ENCODE data around the gene CXCR6.

CXCR6 gene

GRCh38 chr3:45943207-45943846 is at the start of gene CXCR6:
Gene CXCR6 (plus strand): TSS chr3:45943464. CDS start chr3:45946482, 3,018 bp downstream.
- DNase-seq: no peak

DNA sequence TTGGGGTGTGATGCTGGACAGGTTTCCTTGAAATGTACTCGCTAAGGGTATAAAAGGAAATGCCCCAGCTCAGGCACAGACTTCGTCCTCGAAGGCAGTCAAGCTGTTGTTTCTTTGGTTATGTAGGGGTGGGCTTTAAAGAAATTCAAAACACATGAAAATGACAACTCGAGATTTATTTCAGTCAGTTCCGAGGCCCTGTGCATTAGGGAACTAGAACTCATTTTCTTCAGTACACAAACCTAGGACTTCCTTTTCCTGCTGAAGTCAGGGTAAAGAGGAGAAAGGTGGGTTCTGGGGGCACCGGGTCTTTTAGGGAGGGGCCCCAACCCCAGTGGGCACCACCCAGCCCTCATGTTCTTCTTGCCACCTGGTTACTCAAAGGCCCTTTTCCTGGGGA is 49.2 kb upstream of the CXCR6 start:
- no peak for DNase-seq

- no peak for DNase-seq
Measured at GRCh38 chr3:45895686-45896468, 47.4 kb upstream of the CXCR6 start.

- DNase-seq: no peak
Measured at GRCh38 chr3:45896956-45897355, 46.3 kb upstream of the CXCR6 start.

- DNase-seq: no peak
Measured at GRCh38 chr3:45904931-45905330, 38.3 kb upstream of the CXCR6 start.

- no peak for DNase-seq
Measured at GRCh38 chr3:45905755-45906154, 37.5 kb upstream of the CXCR6 start.

DNA sequence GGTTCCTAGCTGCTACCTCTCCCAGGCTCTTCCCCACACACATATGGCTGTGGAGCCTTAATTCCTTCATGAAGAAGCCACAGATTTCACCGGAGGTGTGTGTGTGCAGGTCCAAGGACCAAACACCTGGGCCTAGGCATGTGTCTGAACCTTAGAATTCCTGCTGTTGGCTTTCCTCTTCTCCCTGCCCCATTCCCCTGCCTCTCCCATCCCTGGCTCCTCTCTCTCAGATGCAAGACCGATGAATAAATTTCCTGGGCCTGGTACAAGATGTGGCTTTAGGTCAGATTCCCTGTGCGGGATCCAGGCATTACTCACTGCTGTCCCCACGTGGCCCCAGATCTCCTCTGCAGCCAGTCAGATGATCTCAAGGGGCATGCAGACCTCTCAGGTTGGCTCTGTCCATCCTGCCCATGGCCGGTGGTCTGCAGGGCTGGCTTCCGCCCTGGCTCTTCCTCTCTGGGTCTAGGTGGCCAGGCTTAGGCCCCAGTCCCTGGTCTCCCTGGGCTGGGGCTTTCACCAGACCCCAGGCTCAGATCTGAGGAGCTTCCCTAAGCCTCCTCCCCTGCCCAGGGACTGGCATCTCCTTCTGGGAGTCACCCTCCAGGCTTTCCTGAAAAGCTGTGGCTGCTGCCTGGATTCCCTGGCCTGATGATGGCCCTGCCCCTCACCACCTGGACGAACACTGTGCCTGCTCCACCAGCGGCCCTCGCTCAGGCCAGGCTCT is 36.4 kb upstream of the CXCR6 start:
- no peak for DNase-seq

GRCh38 chr3:45907769-45908705 is 35.2 kb upstream of the CXCR6 start:
- DNase-seq: no peak

GRCh38 chr3:45908761-45909160 is 34.5 kb upstream of the CXCR6 start:
- no peak for DNase-seq

DNA sequence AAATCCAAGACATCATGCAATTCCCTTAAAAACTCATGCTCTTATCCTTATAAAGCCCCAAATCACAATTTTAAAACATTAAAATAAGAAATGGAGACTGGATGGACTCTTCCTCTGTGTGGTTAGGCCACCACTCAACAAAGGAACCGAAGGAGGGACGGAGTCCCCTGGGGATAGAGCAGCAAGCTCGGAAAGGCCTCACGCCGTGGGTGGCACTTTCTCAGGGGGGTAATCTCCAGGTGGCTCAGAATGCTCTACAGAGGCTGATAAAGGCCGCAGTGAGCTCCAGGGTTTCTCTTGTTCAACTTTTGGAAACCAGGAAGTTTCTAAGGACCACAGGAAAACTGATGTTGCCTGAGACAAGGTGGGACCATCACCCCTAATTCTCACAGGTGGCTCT is 33.7 kb upstream of the CXCR6 start:
- no peak for DNase-seq

GRCh38 chr3:45910892-45911291 is 32.4 kb upstream of the CXCR6 start:
- no peak for DNase-seq

- no peak for DNase-seq
Measured at GRCh38 chr3:45911511-45912226, 31.6 kb upstream of the CXCR6 start.

DNA sequence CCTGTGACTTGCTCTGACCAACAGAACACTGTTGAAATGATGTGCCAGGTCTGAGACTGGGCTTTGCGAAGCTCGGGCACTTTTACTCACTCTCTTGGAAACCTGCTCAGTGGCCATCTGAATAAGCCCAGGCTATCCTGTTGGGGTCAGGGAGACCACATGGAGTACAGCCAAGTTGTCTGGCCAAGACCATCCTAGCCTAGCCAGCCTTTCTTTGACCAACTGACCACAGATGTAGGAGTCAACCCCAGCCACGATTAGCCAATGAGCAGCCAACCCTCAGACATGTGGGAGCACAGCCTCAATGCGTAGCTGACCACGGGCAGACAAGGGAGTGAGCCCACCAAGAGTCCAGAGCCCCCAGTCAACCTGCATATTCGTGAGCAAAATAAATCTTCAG is 30.8 kb upstream of the CXCR6 start:
- no peak for DNase-seq

- no peak for DNase-seq
Measured at GRCh38 chr3:45914362-45915058, 28.8 kb upstream of the CXCR6 start.

GRCh38 chr3:45915059-45915439 is 28.2 kb upstream of the CXCR6 start:
- no peak for DNase-seq

GRCh38 chr3:45915518-45916231 is 27.6 kb upstream of the CXCR6 start:
- no peak for DNase-seq

- no peak for DNase-seq
Measured at GRCh38 chr3:45917146-45917898, 25.9 kb upstream of the CXCR6 start.

DNA sequence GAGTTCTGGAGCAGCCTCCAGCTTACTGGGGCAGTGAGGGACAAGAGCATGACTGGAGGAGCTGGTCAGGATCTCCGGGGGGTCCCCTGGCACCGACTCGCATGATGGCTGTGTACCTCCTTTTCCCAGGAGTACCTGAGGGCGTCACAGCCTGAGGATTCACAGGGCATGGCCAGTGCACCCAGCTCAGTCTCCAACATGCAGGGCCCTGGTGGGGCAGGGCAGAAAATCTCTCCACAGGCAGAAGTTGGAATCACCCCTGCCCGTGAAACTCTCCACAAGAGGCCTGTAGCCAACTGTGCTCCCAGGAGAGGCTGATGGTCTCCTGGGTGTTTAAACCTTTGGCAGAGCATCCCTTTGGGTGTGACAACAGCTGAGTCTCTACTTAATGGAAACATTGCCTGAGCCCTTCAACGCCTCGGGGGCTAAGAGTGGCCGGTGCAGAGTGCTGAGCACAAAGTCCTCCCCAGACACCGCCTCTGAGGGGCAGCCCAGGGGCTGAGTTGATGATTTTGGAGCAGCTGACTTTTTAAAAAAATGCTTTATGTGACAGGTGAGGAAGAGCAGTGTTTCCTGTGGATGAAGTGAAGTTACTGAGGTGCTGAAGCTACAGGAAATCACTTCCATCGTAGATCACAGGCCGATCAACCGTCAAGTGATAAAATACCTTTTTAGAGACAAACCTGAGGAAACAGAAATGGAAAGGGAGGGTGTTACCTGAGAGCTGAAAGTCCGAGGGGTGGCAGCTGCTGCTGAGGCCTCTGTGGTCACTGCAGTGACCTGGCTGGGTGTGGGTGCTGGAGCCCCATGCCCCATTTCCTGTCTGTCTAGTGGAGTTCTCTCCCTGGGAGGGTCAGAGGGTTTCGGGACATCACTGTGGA is 21.9 kb upstream of the CXCR6 start:
- DNase-seq: no peak

DNA sequence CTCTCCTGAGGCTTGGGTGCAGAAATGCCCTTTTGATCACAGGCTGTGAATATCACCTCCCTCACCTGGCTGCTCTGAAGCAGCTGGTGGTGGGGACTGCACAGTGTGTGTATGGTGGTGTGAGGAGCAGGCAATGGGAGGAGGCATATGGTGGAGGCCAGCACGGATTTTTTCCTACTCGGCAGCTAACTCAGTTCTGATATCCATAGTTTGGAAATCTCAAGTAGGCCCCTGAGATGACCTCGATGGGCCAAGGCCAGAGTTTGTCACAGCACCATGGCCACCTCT is 21.3 kb upstream of the CXCR6 start:
- DNase-seq: no peak

All from hippocampal formation (tissue), 2 donors.